HepG2 (cell line): ENCODE measurements around the gene SLC12A2. TPM values are rescaled to one million over a fixed set of nuclear protein-coding genes. Genes with fewer than 3 reads are reported as not detected.
A peak's percentile ranks its signal among the peaks of the same experiment; 100 is the strongest.

Experiments
- E2F5 ChIP-seq: sonication (generic); formaldehyde crosslinking; conservative IDR thresholded peaks from 2 replicates; pipeline ENCODE4 v1.4.0; 2020; ENCODE audit warnings: missing genetic modification reagents
- ETV6 ChIP-seq: sonication (generic); formaldehyde crosslinking; conservative IDR thresholded peaks from 2 replicates; pipeline ENCODE4 v1.4.0; 2020; ENCODE audit warnings: missing genetic modification reagents
- FOXK2 ChIP-seq: fragments of 450-650 bp; IDR thresholded peaks from 2 replicates; pipeline ENCODE4 v1.6.1; 2016
- HHEX ChIP-seq: IDR thresholded peaks from 2 replicates; pipeline ENCODE4 v1.6.1; 2016; ENCODE audit warnings: control low read depth
- HNF4A ChIP-seq: sonication (generic); formaldehyde crosslinking; IDR thresholded peaks from 2 replicates; pipeline ENCODE4 v1.4.0; 2020; ENCODE audit warnings: missing genetic modification reagents
- IRX3 ChIP-seq: sonication (generic); formaldehyde crosslinking; IDR thresholded peaks from 2 replicates; pipeline ENCODE4 v1.8.1; 2023; ENCODE audit warnings: mild to moderate bottlenecking, low read depth, missing genetic modification reagents, borderline replicate concordance
- KMT2B ChIP-seq: IDR thresholded peaks from 2 replicates; pipeline ENCODE4 v1.6.1; 2016; ENCODE audit warnings: missing genetic modification reagents, missing compliant biosample characterization
- MIER3 ChIP-seq: IDR thresholded peaks from 2 replicates; pipeline ENCODE4 v1.6.1; 2016; ENCODE audit warnings: missing compliant biosample characterization, borderline replicate concordance
- NFIC ChIP-seq: IDR thresholded peaks from 2 replicates; pipeline ENCODE4 v1.6.1; 2012; ENCODE audit warnings: mild to moderate bottlenecking, low read length, inconsistent platforms
- NFKB2 ChIP-seq: sonication (generic); formaldehyde crosslinking; IDR thresholded peaks from 2 replicates; pipeline ENCODE4 v1.4.0; 2020; ENCODE audit warnings: missing genetic modification reagents, borderline replicate concordance
- PAWR ChIP-seq: sonication (generic); formaldehyde crosslinking; IDR thresholded peaks from 2 replicates; pipeline ENCODE4 v1.4.0; 2020; ENCODE audit warnings: missing genetic modification reagents, mild to moderate bottlenecking, borderline replicate concordance
- PRMT3 ChIP-seq: sonication (generic); formaldehyde crosslinking; IDR thresholded peaks from 2 replicates; pipeline ENCODE4 v1.8.1; 2022; ENCODE audit warnings: low read depth, mild to moderate bottlenecking, moderate library complexity, missing genetic modification reagents, borderline replicate concordance
- RARA ChIP-seq: IDR thresholded peaks from 2 replicates; pipeline ENCODE4 v1.6.1; 2016; ENCODE audit warnings: missing genetic modification reagents, missing compliant biosample characterization
- RNF219 ChIP-seq: sonication (generic); formaldehyde crosslinking; IDR thresholded peaks from 2 replicates; pipeline ENCODE4 v1.5.0; 2020; ENCODE audit warnings: mild to moderate bottlenecking, missing genetic modification reagents
- SMYD3 ChIP-seq: sonication (generic); formaldehyde crosslinking; IDR thresholded peaks from 2 replicates; pipeline ENCODE4 v1.8.1; 2023; ENCODE audit warnings: mild to moderate bottlenecking, missing genetic modification reagents
- SP1 ChIP-seq, 2 experiments: fragments of 450-650 bp in 1 of 2; sonication (generic) in 1 of 2; formaldehyde crosslinking in 1 of 2; IDR thresholded peaks; 2 replicates each; pipeline versions ENCODE4 v1.4.0 to v1.6.1; 2016 to 2020; ENCODE audit warnings: missing genetic modification reagents in 1 of 2
- ZEB1 ChIP-seq: IDR thresholded peaks from 2 replicates; pipeline ENCODE4 v1.6.1; 2012; ENCODE audit warnings: mild to moderate bottlenecking, low read depth, inconsistent platforms; ENCODE audit not compliant: insufficient replicate concordance
- ZFP37 ChIP-seq: sonication (generic); formaldehyde crosslinking; IDR thresholded peaks from 2 replicates; pipeline ENCODE4 v1.4.0; 2020; ENCODE audit warnings: missing genetic modification reagents, borderline replicate concordance
- ZNF234 ChIP-seq: sonication (generic); formaldehyde crosslinking; conservative IDR thresholded peaks from 2 replicates; pipeline ENCODE4 v1.5.1; 2020; ENCODE audit warnings: mild to moderate bottlenecking, missing genetic modification reagents
- ZNF317 ChIP-seq: sonication (generic); formaldehyde crosslinking; IDR thresholded peaks from 2 replicates; pipeline ENCODE4 v1.5.0; 2020; ENCODE audit warnings: mild to moderate bottlenecking, missing genetic modification reagents
- ZNF33B ChIP-seq: sonication (generic); formaldehyde crosslinking; IDR thresholded peaks from 2 replicates; pipeline ENCODE4 v1.5.1; 2020; ENCODE audit warnings: mild to moderate bottlenecking, missing genetic modification reagents
- ZNF446 ChIP-seq: sonication (generic); formaldehyde crosslinking; IDR thresholded peaks from 2 replicates; pipeline ENCODE4 v1.5.0; 2020; ENCODE audit warnings: mild to moderate bottlenecking, missing genetic modification reagents
- ZNF546 ChIP-seq: sonication (generic); formaldehyde crosslinking; conservative IDR thresholded peaks from 2 replicates; pipeline ENCODE4 v1.8.1; 2023; ENCODE audit warnings: mild to moderate bottlenecking, missing genetic modification reagents
- ZNF549 ChIP-seq: sonication (generic); formaldehyde crosslinking; IDR thresholded peaks from 2 replicates; pipeline ENCODE4 v1.5.0; 2020; ENCODE audit warnings: missing genetic modification reagents
- ZNF589 ChIP-seq: sonication (generic); formaldehyde crosslinking; conservative IDR thresholded peaks from 2 replicates; pipeline ENCODE4 v1.8.0; 2022; ENCODE audit warnings: mild to moderate bottlenecking, moderate library complexity, missing genetic modification reagents
- ZNF619 ChIP-seq: sonication (generic); formaldehyde crosslinking; IDR thresholded peaks from 2 replicates; pipeline ENCODE4 v1.4.0; 2020; ENCODE audit warnings: mild to moderate bottlenecking, missing genetic modification reagents
- ZNF670 ChIP-seq: sonication (generic); formaldehyde crosslinking; IDR thresholded peaks from 2 replicates; pipeline ENCODE4 v1.8.0; 2022; ENCODE audit warnings: mild to moderate bottlenecking, missing genetic modification reagents, borderline replicate concordance
- ZNF737 ChIP-seq: sonication (generic); formaldehyde crosslinking; IDR thresholded peaks from 2 replicates; pipeline ENCODE4 v1.5.0; 2020; ENCODE audit warnings: missing genetic modification reagents, mild to moderate bottlenecking, borderline replicate concordance
- ZNF879 ChIP-seq: sonication (generic); formaldehyde crosslinking; IDR thresholded peaks from 2 replicates; pipeline ENCODE4 v1.8.1; 2023; ENCODE audit warnings: missing genetic modification reagents
- ZSCAN9 ChIP-seq: IDR thresholded peaks from 2 replicates; pipeline ENCODE4 v1.6.1; 2016; ENCODE audit warnings: borderline replicate concordance
- ZZZ3 ChIP-seq: sonication (generic); formaldehyde crosslinking; IDR thresholded peaks from 2 replicates; pipeline ENCODE4 v1.4.0; 2020; ENCODE audit warnings: missing genetic modification reagents, mild to moderate bottlenecking, borderline replicate concordance
- polyA plus RNA-seq, 8 experiments: library from polyadenylated mRNA; depleted of rRNA in 3 of 8; stranded (reverse) in 7 of 8; unstranded in 1 of 8; fragments of >200 nt; fragmentation: Illumina TruSeq in 4 of 8; extraction: Trizol in 4 of 8; gene quantifications; 2 replicates each; pipeline versions ENCODE4 v1.2.1 to v1.2.3, GENCODE V29; 2011 to 2016; ENCODE audit warnings: low read depth in 4 of 8, missing spikeins in 1 of 8, mixed read lengths in 1 of 8; ENCODE audit not compliant: insufficient read depth in 1 of 8
- total RNA-seq, 5 experiments: library from RNA; depleted of rRNA; stranded (reverse); fragments of >200 nt; fragmentation: Illumina TruSeq; extraction: Trizol; gene quantifications; 2 replicates each; pipeline ENCODE4 v1.2.3, GENCODE V29; 2016; ENCODE audit warnings: low read depth in 1 of 5

The SLC12A2 gene
- total and polyA plus RNA-seq, 2 of the 13 experiments (the other 11 are each of a cell fraction or from before 2014, with no cell fraction given), result 4.0 to 9.7 TPM

GRCh38 chr5:128083033-128083810 lies at the start of gene SLC12A2 (continued):
- TF ChIP-seq E2F5 (CRISPR knock-in tag) (no peak; the same call in 1 of the 2 replicates), ZNF446 (CRISPR knock-in tag) (no peak), ETV6 (CRISPR knock-in tag) (no peak), ZNF317 (CRISPR knock-in tag) (0 out of 2 replicates have a peak, but pooled peaks have one; percentile 35), ZZZ3 (CRISPR knock-in tag) (no peak), RARA (CRISPR knock-in tag) (no peak), ZNF549 (CRISPR knock-in tag) (no peak), ZNF234 (CRISPR knock-in tag) (peak; percentile 83; the same call in 1 of the 2 replicates), HNF4A (CRISPR knock-in tag) (no peak), NFKB2 (peak; percentile 57; the same call in 1 of the 2 replicates), PRMT3 (CRISPR knock-in tag) (no peak), ZNF546 (CRISPR knock-in tag) (peak; percentile 32; the same call in 1 of the 2 replicates), ZNF737 (no peak), ZNF619 (CRISPR knock-in tag) (no peak), KMT2B (CRISPR knock-in tag) (peak; percentile 82), RNF219 (CRISPR knock-in tag) (no peak), HHEX (CRISPR knock-in tag) (no peak), SP1 (IDR thresholded peaks at IDR 0.05) (no peak), SP1 (CRISPR knock-in tag; IDR thresholded peaks at IDR 0.05) (no peak; the same call in 1 of the 2 replicates), SMYD3 (CRISPR knock-in tag) (no peak), ZEB1 (no peak), ZNF33B (no peak), NFIC (no peak), MIER3 (CRISPR knock-in tag) (no peak), ZNF589 (CRISPR knock-in tag) (no peak), FOXK2 (no peak), ZNF670 (CRISPR knock-in tag) (no peak), ZNF879 (CRISPR knock-in tag) (no peak), IRX3 (no peak), ZSCAN9 (CRISPR knock-in tag) (no peak), ZFP37 (CRISPR knock-in tag) (no peak), PAWR (CRISPR knock-in tag) (no peak)
